ENCODE measurements around the gene PRR20G.
"Not testable (repeated sequence)": the region's sequence is repeated elsewhere in the genome, so short reads cannot be mapped to it uniquely, and the experiment has no call there.

The PRR20G gene

GRCh38 chr3:127296959-127297358, 9.1 kb upstream of the PRR20G start:
- DNase-seq = no peak

DNA sequence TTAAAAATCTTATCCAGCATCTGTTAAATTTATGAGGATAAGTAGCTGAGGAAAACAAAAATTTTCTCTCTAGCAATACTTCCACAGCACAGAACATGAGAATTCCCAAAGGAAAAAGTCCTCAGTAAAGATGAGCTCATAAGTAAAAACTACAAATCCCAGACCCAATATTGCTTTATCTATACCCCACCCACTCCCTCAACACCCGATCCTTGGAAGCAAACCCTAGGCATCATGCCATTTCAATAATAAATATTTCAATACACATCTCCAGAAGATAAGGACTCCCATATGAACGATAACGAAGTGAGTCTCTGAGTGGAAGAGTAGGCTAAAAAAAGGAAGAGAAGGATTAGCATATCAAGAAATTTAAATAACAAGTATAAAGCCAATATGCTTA, 8.3 kb upstream of the PRR20G start:
- no peak for DNase-seq

GRCh38 chr3:127293650-127294049, 5.8 kb upstream of the PRR20G start:
- DNase-seq = not testable (repeated sequence)

DNA sequence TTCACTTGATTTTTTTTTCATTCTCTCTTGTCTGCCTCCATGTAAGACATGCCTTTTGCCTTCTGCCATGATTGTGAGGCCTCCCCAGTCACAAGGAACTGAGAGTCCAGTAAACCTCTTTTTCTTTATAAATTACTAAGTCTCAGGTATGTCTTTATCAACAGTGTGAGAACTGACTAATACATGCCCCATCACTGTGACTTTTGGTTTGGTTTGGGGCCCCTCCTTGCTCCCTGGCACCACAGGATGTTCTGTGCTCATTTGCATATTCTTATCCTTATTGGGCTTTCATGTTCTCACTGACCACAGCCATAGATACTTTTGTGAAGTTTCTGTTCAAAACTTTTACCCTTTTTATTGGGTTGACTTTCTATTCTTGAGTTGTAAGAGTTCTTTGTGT, 3.8 kb upstream of the PRR20G start:
- no peak for DNase-seq

GRCh38 chr3:127291114-127291513, 3.3 kb upstream of the PRR20G start:
- DNase-seq = no peak

DNA sequence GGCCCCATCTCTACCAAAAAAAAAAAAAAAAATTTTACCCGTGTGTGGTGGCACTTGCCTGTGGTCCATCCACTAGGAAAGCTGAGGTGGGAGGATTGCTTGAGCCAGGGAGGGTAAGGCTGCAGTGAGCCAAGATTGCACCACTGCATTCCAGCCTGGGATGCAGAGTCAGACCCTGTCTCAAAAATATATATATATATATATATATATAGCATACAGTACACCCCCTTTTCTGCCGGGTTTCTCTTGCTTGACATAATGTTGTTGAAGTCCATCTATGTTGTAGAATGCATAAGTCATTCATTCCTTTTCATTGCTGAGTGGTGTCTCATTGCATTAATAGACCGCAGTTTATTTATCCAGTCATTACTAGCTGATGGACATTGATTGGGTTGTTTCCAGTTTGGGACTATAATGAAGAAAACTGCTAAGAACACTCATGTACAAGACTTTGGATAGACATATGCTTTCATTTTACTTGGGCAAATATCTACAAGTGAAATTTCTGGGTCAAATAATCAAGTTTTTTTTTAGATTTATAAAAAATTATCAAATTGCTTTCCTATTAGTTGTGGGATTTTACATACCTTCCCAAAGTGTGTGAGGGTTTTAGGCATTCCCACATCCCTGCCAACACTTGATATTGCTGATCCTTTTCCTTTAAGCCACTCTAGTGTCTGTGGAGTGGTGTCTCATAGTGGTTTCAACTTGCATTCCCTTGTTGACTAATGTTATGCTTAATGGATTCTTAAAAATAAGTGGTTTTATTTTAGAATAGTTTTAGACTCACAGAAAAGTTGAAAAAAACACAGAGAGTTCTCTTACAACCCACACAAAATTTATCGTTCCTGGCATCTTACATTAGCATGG, 2.1 kb upstream of the PRR20G start:
- no peak for DNase-seq

GRCh38 chr3:127288921-127289705, 1.3 kb upstream of the PRR20G start:
- no peak for DNase-seq

DNA sequence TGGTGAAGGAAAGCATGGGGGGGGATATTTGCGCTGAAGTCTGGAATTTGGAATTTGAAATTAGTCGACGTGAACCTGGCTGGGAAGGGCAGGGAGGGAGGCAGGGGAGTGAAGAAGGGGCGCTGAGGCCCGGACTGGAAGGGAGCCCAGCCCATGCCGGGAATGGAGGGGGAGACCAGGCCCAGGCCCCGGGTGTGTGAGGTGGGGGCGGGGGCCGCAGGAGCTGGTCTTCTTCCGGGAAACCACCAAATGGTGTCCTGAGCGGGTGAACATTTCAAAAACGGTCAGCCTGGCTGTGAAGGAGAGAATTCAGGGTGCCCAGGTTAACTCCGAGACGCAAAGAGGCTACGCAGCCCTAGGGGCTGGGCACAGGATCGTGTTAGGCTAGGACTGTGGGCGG, 497 bp upstream of the PRR20G start:
- DNase-seq = no peak

GRCh38 chr3:127286571-127287140, 1.2 kb downstream of the PRR20G start:
- no peak for DNase-seq

- DNase-seq = no peak
Observed at GRCh38 chr3:127284258-127284657, 3.6 kb downstream of the PRR20G start.

DNA sequence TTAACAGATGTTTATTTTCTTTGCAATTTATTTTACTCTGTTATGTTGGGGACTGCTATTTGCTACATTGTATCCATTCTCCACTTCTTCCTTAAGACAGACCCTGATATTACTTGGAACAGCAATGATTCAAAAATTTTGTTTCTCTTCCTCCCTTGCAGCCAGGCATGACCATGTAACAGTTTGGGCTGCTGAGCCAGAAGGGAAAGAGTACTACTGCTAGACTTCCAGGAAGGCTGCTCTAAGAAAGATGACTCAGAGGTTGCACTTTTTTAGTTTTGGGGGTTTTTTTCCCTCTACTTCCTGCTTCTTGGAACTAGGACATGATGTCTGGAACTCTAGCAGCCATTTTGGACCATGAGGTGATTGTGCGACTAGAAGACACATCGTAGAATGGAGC, 10.3 kb downstream of the PRR20G start:
- DNase-seq = no peak

- no peak for DNase-seq
Observed at GRCh38 chr3:127276995-127277394, 10.9 kb downstream of the PRR20G start.

DNA sequence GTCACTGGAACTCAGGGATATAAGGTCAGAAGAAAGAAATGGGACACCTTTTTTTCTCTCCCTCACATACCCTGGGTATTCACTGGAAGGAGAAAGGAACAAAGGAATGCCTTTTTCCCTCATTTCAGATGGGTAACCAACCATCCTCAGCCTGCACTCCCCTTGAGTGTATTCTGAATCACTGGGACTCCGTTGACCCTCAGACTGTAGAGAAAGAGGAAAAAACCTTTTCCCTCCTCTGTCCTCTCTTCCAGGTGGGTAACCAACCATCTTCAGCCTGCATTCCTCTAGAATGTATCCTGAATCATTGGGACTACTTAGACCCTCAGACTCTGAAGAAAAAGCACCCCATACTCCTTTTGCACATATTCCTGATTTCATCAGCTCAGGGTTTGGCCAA, 11.4 kb downstream of the PRR20G start:
- no peak for DNase-seq

DNA sequence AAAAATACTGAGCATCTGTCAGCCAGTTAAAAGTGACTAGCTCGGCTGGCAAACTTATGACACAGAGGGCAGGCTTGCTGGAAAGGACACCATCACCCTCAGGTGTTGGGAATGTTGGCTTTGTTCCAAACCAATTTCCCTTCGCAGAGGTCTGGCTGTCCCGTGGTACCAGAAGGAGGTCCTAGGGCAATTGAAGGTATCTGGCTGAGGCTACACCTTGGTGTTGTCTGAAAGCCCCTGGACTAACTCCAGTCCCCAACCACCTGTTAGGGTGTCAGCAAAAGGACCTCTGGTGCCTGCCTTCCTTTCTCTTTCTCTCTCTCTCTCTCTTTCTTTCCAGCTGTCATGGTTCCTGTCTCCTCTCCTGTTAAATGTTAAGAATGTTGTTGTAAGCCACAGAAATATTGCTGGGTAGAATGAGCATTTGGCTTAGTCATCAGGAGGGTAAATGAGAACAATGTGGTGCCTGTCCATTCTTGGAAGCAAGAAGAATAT, 12.5 kb downstream of the PRR20G start:
- no peak for DNase-seq

DNA sequence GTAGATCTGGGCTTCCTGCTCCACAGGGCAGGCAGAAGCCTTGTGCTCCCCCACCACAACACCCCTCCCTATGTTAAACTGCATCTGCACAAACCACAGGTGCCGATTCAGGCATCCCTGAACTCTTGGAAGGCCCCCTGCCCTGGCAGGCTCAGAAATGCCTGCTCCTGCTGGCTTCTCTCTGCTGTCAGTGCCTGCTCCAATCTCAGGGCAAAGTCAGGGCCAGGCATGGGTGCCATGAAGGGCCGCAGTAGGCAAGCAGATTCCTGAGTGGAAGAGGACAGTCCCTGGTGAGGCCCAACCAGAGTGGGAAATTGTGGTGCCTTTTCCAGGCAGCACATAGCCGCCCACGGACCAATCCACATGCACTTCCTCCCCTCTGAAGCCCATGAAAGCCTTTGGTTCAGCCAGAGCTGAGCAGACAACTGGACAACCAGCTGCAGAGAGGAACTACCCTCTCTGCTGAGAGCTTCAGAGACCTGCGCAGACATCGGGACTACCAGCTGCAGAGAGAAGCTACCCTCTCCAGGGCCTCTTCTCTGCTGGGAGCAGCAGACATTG, 13.6 kb downstream of the PRR20G start:
- no peak for DNase-seq

GRCh38 chr3:127273206-127273605, 14.6 kb downstream of the PRR20G start:
- DNase-seq = no peak

DNA sequence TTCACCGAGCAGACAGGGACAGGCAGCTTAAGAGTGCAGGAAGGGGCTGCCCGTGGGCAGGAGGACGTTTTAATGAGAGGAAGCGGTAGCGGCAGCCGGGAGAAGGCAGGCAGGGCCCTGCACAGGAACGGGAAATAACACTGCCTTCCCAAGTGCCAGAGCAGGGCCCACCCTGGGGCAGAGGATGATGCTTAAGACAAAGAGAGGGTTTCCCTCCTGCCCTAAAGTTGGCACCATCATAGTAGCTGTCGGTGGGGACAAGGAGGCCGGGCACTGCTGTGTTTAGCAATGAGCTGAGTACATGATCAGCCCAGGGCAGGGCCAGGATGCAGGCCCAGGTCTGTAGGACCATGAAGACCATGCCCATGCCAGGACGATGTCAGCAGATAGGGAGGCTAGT, 21.7 kb downstream of the PRR20G start:
- DNase-seq = no peak

GRCh38 chr3:127265581-127265981, 22.3 kb downstream of the PRR20G start:
- no peak for DNase-seq

GRCh38 chr3:127264794-127265514, 22.9 kb downstream of the PRR20G start:
- DNase-seq = no peak

- DNase-seq = no peak
Observed at GRCh38 chr3:127264292-127264691, 23.6 kb downstream of the PRR20G start.

GRCh38 chr3:127263586-127264231, 24.1 kb downstream of the PRR20G start:
- DNase-seq = no peak

- DNase-seq = no peak
Observed at GRCh38 chr3:127263037-127263436, 24.8 kb downstream of the PRR20G start.
